Transverse colon (tissue), 4 donors: ENCODE measurements around the gene ARHGEF10L. TPM values are rescaled to one million over a fixed set of nuclear protein-coding genes. Genes with fewer than 3 reads are reported as not detected.

Experiments used
- DNase-seq: peaks from one replicate; pipeline ENCODE4 v3.0.0-alpha.2; 2019
- H3K27ac ChIP-seq, 4 donors: fragments of 200-600 bp; sonication (generic); 2 replicates each; pipeline ENCODE4 v1.5.1; 2016 to 2018; ENCODE audit warnings: inconsistent platforms in 4 of 4
- H3K27me3 ChIP-seq: fragments of 200-600 bp; sonication (generic); 2 replicates; pipeline ENCODE4 v1.5.1; 2017; ENCODE audit warnings: inconsistent platforms
- H3K36me3 ChIP-seq, 4 donors: fragments of 200-600 bp; sonication (generic); 2 replicates each; pipeline ENCODE4 v1.5.1; 2017 to 2019; ENCODE audit warnings: inconsistent platforms in 4 of 4
- H3K4me1 ChIP-seq, 4 donors: fragments of 200-600 bp; sonication (generic); 2 replicates each; pipeline ENCODE4 v1.5.1; 2017 to 2020; ENCODE audit warnings: inconsistent platforms in 4 of 4
- H3K4me3 ChIP-seq, 4 donors: fragments of 200-600 bp; sonication (generic); 1 replicate in 1 of 4; 2 replicates in 3 of 4; pipeline versions ENCODE4 v1.5.1 to v1.6.1; 2017 to 2019; ENCODE audit warnings: inconsistent platforms in 4 of 4
- H3K9me3 ChIP-seq, 2 donors: fragments of 200-600 bp; sonication (generic); 2 replicates each; pipeline ENCODE4 v1.5.1; 2017 to 2019; ENCODE audit warnings: inconsistent platforms in 2 of 2
- CTCF ChIP-seq, 5 experiments: fragments of 200-600 bp in 3 of 5; fragments of 450-650 bp in 2 of 5; sonication (generic) in 3 of 5; IDR thresholded peaks; 1 replicate in 2 of 5; 2 replicates in 3 of 5; pipeline ENCODE4 v1.5.1; 2016 to 2017; ENCODE audit warnings: antibody characterized with exemption in 5 of 5, inconsistent platforms in 3 of 5, mild to moderate bottlenecking in 2 of 5, moderate library complexity in 1 of 5
- EP300 ChIP-seq: sonication (generic); formaldehyde crosslinking; IDR thresholded peaks from one replicate; pipeline ENCODE4 v1.6.1; 2017; ENCODE audit warnings: antibody characterized with exemption, low read depth
- POLR2A ChIP-seq: fragments of 450-650 bp; IDR thresholded peaks from one replicate; pipeline ENCODE4 v1.6.1; 2016; ENCODE audit warnings: antibody characterized with exemption, mild to moderate bottlenecking, moderate library complexity
- POLR2AphosphoS5 ChIP-seq, 3 donors: sonication (generic); formaldehyde crosslinking; IDR thresholded peaks; one replicate each; pipeline ENCODE4 v1.6.1; 2016; ENCODE audit warnings: antibody characterized with exemption in 3 of 3
- whole genome bisulfite sequencing, 2 donors: methylation state at CpG; one replicate each; pipeline ENCODE4 v1.1.5; 2018; ENCODE audit warnings: low coverage in 1 of 2; 5-methylcytosine and 5-hydroxymethylcytosine counted together
- in situ Hi-C, 4 donors: fragments of 200-750 bp; cut with MboI; loops; one replicate each; pipeline versions ENCODE4 v1.15.0 to v1.15.1; 2017; ENCODE audit warnings: low sequenced_read_pairs in 3 of 4, low pct_ligation_motif_present in 1 of 4, low pct_unique_long_range_greater_than_20kb in 1 of 4
- intact Hi-C: fragments of 100-400 bp; cut with DNase I; formaldehyde crosslinking; loops from one replicate; pipeline ENCODE4 v1.15.1; 2023; ENCODE audit warnings: low total_unique reads
- total RNA-seq, 4 donors: library from RNA; depleted of rRNA; stranded (reverse); fragments of >200 nt; gene quantifications; one replicate each; pipeline ENCODE4 v1.1.0, GENCODE V29; 2016

The ARHGEF10L gene
- total RNA-seq, 4 donors from 2014 or later: 115 to 326 (median 199) TPM

- WGBS, 2 donors: 53% methylated on average over 3 of the region's 3 CpGs; no CpG with 5 or more reads in 1 of the 2 donors
- TF ChIP-seq CTCF (IDR thresholded peaks at IDR 0.05) (no peak), POLR2A (no peak), EP300 (no peak), POLR2AphosphoS5 (IDR thresholded peaks at IDR 0.05) (no peak)
- Histone ChIP-seq H3K27me3 (no peaks in the 10 kb centered on the region), H3K4me3 (no peak overlapping the region), H3K27ac (peak overlapping the region; percentile 87 to 97 (median 91)), H3K36me3 (peaks cover 0 to 7% (median 0%) of the 10 kb centered on the region in 4 donors), H3K9me3 (no peaks in the 10 kb centered on the region), H3K4me1 (peaks cover 48 to 80% (median 66%) of the 10 kb centered on the region in 4 donors)
- in situ Hi-C loops (no loop called here), intact Hi-C loops (loop anchor here (5.0 kb wide), 1 partner anchor 60 kb away; no protein-coding TSS in a partner anchor)
- no peak for DNase-seq
Measured at GRCh38 chr1:17587693-17588047, 48.2 kb downstream of the ARHGEF10L start.

DNA sequence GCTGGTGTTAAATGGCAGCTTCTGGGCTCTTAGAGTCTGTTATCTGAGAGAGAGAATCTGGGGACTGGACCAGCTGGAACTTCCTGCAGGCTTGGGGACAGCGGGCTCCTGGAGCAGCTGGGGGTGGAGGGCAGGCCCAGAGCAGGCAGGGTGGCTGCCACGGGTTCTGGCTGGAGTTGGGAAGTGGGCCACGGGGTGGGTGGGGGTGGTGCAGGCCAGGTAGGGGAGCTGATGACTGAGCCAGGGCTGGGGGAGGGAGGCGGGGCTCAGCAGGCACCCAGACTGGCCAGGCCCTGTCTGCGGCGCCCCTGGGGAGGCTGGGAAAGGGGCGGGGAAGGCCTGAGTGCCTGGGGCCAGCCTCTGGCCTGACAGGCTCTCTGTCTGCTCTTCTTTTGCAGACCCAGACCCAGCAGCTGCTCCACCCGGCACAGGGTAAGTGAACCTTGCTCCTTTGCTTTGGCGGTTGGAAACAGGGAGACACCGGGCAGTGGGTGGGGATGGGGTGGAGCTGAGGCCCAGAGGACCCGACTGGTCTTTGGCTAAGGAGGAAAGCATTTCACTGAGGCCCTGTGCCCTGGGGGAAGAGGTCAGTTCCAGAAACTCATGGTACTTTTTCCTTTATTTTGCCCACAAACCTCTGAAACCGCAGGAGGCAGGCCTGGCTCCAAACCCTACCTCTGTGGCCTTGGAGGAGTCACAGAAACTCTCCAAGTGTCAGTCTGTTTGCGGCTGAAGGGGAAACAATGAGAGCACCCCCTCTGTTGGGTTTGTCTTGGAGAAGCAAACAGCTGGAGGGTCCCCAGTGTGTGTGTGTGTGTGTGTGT lies 48.8 kb downstream of the ARHGEF10L start:
- intact Hi-C loops: loop anchor here (5.0 kb wide), 1 partner anchor 61 kb away; no protein-coding TSS in a partner anchor
- Histone ChIP-seq H3K9me3 (no peaks in the 10 kb centered on the region), H3K4me3 (peak overlapping the region in 1 of 4 donors; percentile 18), H3K27me3 (no peaks in the 10 kb centered on the region), H3K4me1 (peaks cover 48 to 78% (median 64%) of the 10 kb centered on the region in 4 donors), H3K36me3 (peaks cover 0 to 7% (median 0%) of the 10 kb centered on the region in 4 donors), H3K27ac (peak overlapping the region; percentile 87 to 97 (median 91))
- 40 to 80% methylated on average over 1 to 9 of the region's 13 CpGs for WGBS, 2 donors
- in situ Hi-C loops: no loop called here
- peak; percentile 91 for DNase-seq
- peak; percentile 36 to 77 (median 75) for TF ChIP-seq POLR2AphosphoS5 (IDR thresholded peaks at IDR 0.05)
- TF ChIP-seq EP300: peak; percentile 90
- no peak for TF ChIP-seq CTCF (IDR thresholded peaks at IDR 0.05)
- TF ChIP-seq POLR2A: peak; percentile 75

- Histone ChIP-seq H3K4me1 (peaks cover 44 to 86% (median 75%) of the 10 kb centered on the region in 4 donors), H3K4me3 (no peak overlapping the region), H3K9me3 (no peaks in the 10 kb centered on the region), H3K36me3 (peaks cover 0 to 7% (median 0%) of the 10 kb centered on the region in 4 donors), H3K27ac (peak overlapping the region; percentile 87 to 97 (median 91)), H3K27me3 (no peaks in the 10 kb centered on the region)
- in situ Hi-C loops: no loop called here
- no peak for DNase-seq
- intact Hi-C loops: no loop called here
- TF ChIP-seq EP300 (no peak), CTCF (IDR thresholded peaks at IDR 0.05) (no peak), POLR2AphosphoS5 (IDR thresholded peaks at IDR 0.05) (no peak), POLR2A (no peak)
- 35% methylated on average over 7 of the region's 7 CpGs; no CpG with 5 or more reads in 1 of the 2 donors for WGBS, 2 donors
Measured at GRCh38 chr1:17591814-17592430, 52.4 kb downstream of the ARHGEF10L start.

GRCh38 chr1:17594026-17594425 lies 54.5 kb downstream of the ARHGEF10L start:
- no peaks in the 10 kb centered on the region for H3K9me3 ChIP-seq
- peak overlapping the region; percentile 52 to 97 (median 92) for H3K27ac ChIP-seq
- TF ChIP-seq POLR2A (no peak), POLR2AphosphoS5 (IDR thresholded peaks at IDR 0.05) (no peak), EP300 (no peak), CTCF (IDR thresholded peaks at IDR 0.05) (no peak)
- no peak overlapping the region for H3K4me3 ChIP-seq
- DNase-seq: no peak
- peaks cover 0 to 7% (median 0%) of the 10 kb centered on the region in 4 donors for H3K36me3 ChIP-seq
- WGBS, 2 donors: 84% methylated on average over 5 of the region's 5 CpGs; no CpG with 5 or more reads in 1 of the 2 donors
- intact Hi-C loops (no loop called here), in situ Hi-C loops (no loop called here)
- peaks cover 23 to 81% (median 65%) of the 10 kb centered on the region in 4 donors for H3K4me1 ChIP-seq
- no peaks in the 10 kb centered on the region for H3K27me3 ChIP-seq
